HepG2 (cell line): ENCODE results near the gene ARHGEF7. TPM values are rescaled to one million over a fixed set of nuclear protein-coding genes. Genes with fewer than 3 reads are reported as not detected.

Experiments used
- ATAC-seq: fragments of 200-7000 bp; cut with Tn5 transposase; 3 replicates; pipeline ENCODE4 v1.9.1; 2020; ENCODE audit warnings: mild to moderate bottlenecking, moderate library complexity
- BruUV-seq: library from RNA; stranded (reverse); fragments of 400-500 nt; replicated peaks from 2 replicates; lab custom pipeline; 2021; lab: Mats Ljungman, UMichigan
- CTCF ChIA-PET: fragments of 300-600 bp; formaldehyde crosslinking; extraction: SDS; loops from one replicate; lab custom pipeline; 2021; ENCODE audit warnings: low total read pairs, inconsistent platforms, low intra/inter-chr PET ratio; lab: Yijun Ruan, JAX
- POLR2A ChIA-PET: fragments of 350-600 bp; sonication (Branson Sonifier 250); formaldehyde crosslinking; loops from one replicate; lab custom pipeline; 2020; ENCODE audit warnings: antibody characterized with exemption, inconsistent platforms; lab: Yijun Ruan, JAX
- DNase-seq: peaks from one replicate; pipeline ENCODE4 v3.0.0-alpha.2; 2015; ENCODE audit warnings: low spot score
- FAIRE-seq: peaks from 3 replicates; lab custom pipeline; 2011; peaks lifted over from hg19 to GRCh38; lab: Jason Lieb, UNC
- H2AFZ ChIP-seq: one replicate; pipeline ENCODE4 v1.6.1; 2011; ENCODE audit warnings: low read length, inconsistent platforms
- H3K27ac ChIP-seq: fragments of 300-600 bp; 3 replicates; pipeline ENCODE4 v1.8.0; 2011; ENCODE audit warnings: mixed run types, mild to moderate bottlenecking, mixed read lengths, low read length, inconsistent platforms; ENCODE audit not compliant: insufficient read depth; ENCODE audit errors: extremely low read length
- H3K27me3 ChIP-seq, 2 experiments: fragments of 200-600 bp in 1 of 2; 2 replicates in 1 of 2; 3 replicates in 1 of 2; pipeline versions ENCODE4 v1.6.0 to v1.8.0; 2011; ENCODE audit warnings: low read length in 2 of 2, mild to moderate bottlenecking in 2 of 2, moderate library complexity in 2 of 2, inconsistent platforms in 1 of 2; ENCODE audit not compliant: insufficient read depth in 2 of 2, control insufficient read depth in 1 of 2
- H3K36me3 ChIP-seq, 2 experiments: fragments of 200-600 bp in 1 of 2; replicated peaks in 1 of 2; 2 replicates in 1 of 2; 3 replicates in 1 of 2; pipeline versions ENCODE4 v1.5.1 to v1.8.0; 2011; ENCODE audit warnings: low read length in 2 of 2, inconsistent platforms in 1 of 2; ENCODE audit not compliant: insufficient read depth in 2 of 2, control insufficient read depth in 1 of 2
- H3K4me1 ChIP-seq: 2 replicates; pipeline ENCODE4 v1.5.1; 2012; ENCODE audit warnings: low read length, inconsistent platforms; ENCODE audit not compliant: insufficient read depth
- H3K4me2 ChIP-seq: 2 replicates; pipeline ENCODE4 v1.6.0; 2011; ENCODE audit warnings: low read depth, low read length, inconsistent platforms
- H3K4me3 ChIP-seq, 3 experiments: fragments of 200-600 bp in 1 of 3; sonication (generic), shearing (Covaris generic) in 1 of 3; replicated peaks in 1 of 3; 2 replicates each; pipeline ENCODE4 v1.5.1; 2011 to 2016; ENCODE audit warnings: low read length in 3 of 3, inconsistent platforms in 2 of 3, low read depth in 2 of 3, mild to moderate bottlenecking in 2 of 3, control low read depth in 1 of 3, mixed read lengths in 1 of 3; ENCODE audit not compliant: insufficient read depth in 1 of 3
- H3K79me2 ChIP-seq: one replicate; pipeline ENCODE4 v1.6.1; 2011; ENCODE audit warnings: low read length, inconsistent platforms; ENCODE audit not compliant: insufficient read depth
- H3K9ac ChIP-seq: 2 replicates; pipeline ENCODE4 v1.6.0; 2011; ENCODE audit warnings: mild to moderate bottlenecking, low read depth, low read length, inconsistent platforms; ENCODE audit not compliant: insufficient read depth
- H3K9me3 ChIP-seq: 2 replicates; pipeline ENCODE4 v1.5.1; 2012; ENCODE audit warnings: mild to moderate bottlenecking, low read length
- H4K20me1 ChIP-seq: 2 replicates; pipeline ENCODE4 v1.6.0; 2011; ENCODE audit warnings: inconsistent platforms, mild to moderate bottlenecking, low read length, moderate library complexity; ENCODE audit not compliant: insufficient read depth
- ARHGAP35 ChIP-seq: sonication (generic); formaldehyde crosslinking; IDR thresholded peaks from 2 replicates; pipeline ENCODE4 v1.9.0; 2022; ENCODE audit warnings: mild to moderate bottlenecking, inconsistent platforms, moderate library complexity, missing genetic modification reagents, borderline replicate concordance
- ARNT2 ChIP-seq: sonication (generic); formaldehyde crosslinking; IDR thresholded peaks from 2 replicates; pipeline ENCODE4 v1.8.0; 2022; ENCODE audit warnings: mild to moderate bottlenecking, low read depth, missing genetic modification reagents, moderate library complexity
- BRCA1 ChIP-seq: sonication (generic); formaldehyde crosslinking; IDR thresholded peaks from 2 replicates; pipeline ENCODE4 v1.4.0; 2020; ENCODE audit warnings: missing genetic modification reagents
- EHMT2 ChIP-seq: fragments of 200-600 bp; sonication (generic); IDR thresholded peaks from 2 replicates; pipeline ENCODE4 v1.7.0; 2017; ENCODE audit warnings: antibody characterized with exemption, low read depth, low read length, borderline replicate concordance
- ETV6 ChIP-seq: sonication (generic); formaldehyde crosslinking; conservative IDR thresholded peaks from 2 replicates; pipeline ENCODE4 v1.4.0; 2020; ENCODE audit warnings: missing genetic modification reagents
- HNF4A ChIP-seq: sonication (generic); formaldehyde crosslinking; IDR thresholded peaks from 2 replicates; pipeline ENCODE4 v1.4.0; 2020; ENCODE audit warnings: missing genetic modification reagents
- MAX ChIP-seq: IDR thresholded peaks from 2 replicates; pipeline ENCODE4 v1.6.1; 2012; ENCODE audit warnings: inconsistent platforms
- SNAPC4 ChIP-seq: sonication (generic); formaldehyde crosslinking; IDR thresholded peaks from 2 replicates; pipeline ENCODE4 v1.4.0; 2020; ENCODE audit warnings: mild to moderate bottlenecking, missing genetic modification reagents
- TRIM24 ChIP-seq: sonication (generic); formaldehyde crosslinking; IDR thresholded peaks from 2 replicates; pipeline ENCODE4 v1.8.0; 2022; ENCODE audit warnings: mild to moderate bottlenecking, missing genetic modification reagents
- ZFP82 ChIP-seq: sonication (generic); formaldehyde crosslinking; IDR thresholded peaks from 2 replicates; pipeline ENCODE4 v1.5.1; 2020; ENCODE audit warnings: mild to moderate bottlenecking, missing genetic modification reagents, borderline replicate concordance
- ZFP91 ChIP-seq: sonication (generic); formaldehyde crosslinking; IDR thresholded peaks from 2 replicates; pipeline ENCODE4 v1.9.0; 2022; ENCODE audit warnings: missing genetic modification reagents, mild to moderate bottlenecking, borderline replicate concordance
- ZNF546 ChIP-seq: sonication (generic); formaldehyde crosslinking; conservative IDR thresholded peaks from 2 replicates; pipeline ENCODE4 v1.8.1; 2023; ENCODE audit warnings: mild to moderate bottlenecking, missing genetic modification reagents
- ZNF660 ChIP-seq: sonication (generic); formaldehyde crosslinking; IDR thresholded peaks from 2 replicates; pipeline ENCODE4 v1.5.1; 2020; ENCODE audit warnings: mild to moderate bottlenecking, low read depth, missing genetic modification reagents, borderline replicate concordance
- WGBS: methylation state at CpG from one replicate; pipeline ENCODE4 v1.1.6; 2017; ENCODE audit warnings: low lambda C conversion rate; 5-methylcytosine and 5-hydroxymethylcytosine counted together
- in situ Hi-C: cut with HindIII; loops from 2 replicates; pipeline ENCODE4 v1.10.0; 2017; ENCODE audit warnings: low pct_unique_long_range_greater_than_20kb; ENCODE audit not compliant: extremely low pct_ligation_motif_present
- intact Hi-C: fragments of 100-400 bp; cut with micrococcal nuclease; formaldehyde crosslinking; loops from one replicate; pipeline ENCODE4 v1.10.0; 2022; ENCODE audit not compliant: unreplicated experiment
- polyA plus RNA-seq, 8 experiments: library from polyadenylated mRNA; depleted of rRNA in 3 of 8; stranded (reverse) in 7 of 8; unstranded in 1 of 8; fragments of >200 nt; fragmentation: Illumina TruSeq in 4 of 8; extraction: Trizol in 4 of 8; gene quantifications; 2 replicates each; pipeline versions ENCODE4 v1.2.1 to v1.2.3, GENCODE V29; 2011 to 2016; ENCODE audit warnings: low read depth in 4 of 8, missing spikeins in 1 of 8, mixed read lengths in 1 of 8; ENCODE audit not compliant: insufficient read depth in 1 of 8
- total RNA-seq, 5 experiments: library from RNA; depleted of rRNA; stranded (reverse); fragments of >200 nt; fragmentation: Illumina TruSeq; extraction: Trizol; gene quantifications; 2 replicates each; pipeline ENCODE4 v1.2.3, GENCODE V29; 2016; ENCODE audit warnings: low read depth in 1 of 5

Gene ARHGEF7
- total and polyA plus RNA-seq, 2 of the 13 experiments (the other 11 are each of a cell fraction or from before 2014, with no cell fraction given), result 15.7 to 22.3 TPM

GRCh38 chr13:111256458-111256857 is 141.3 kb downstream of the ARHGEF7 start:
- BruUV-seq, result no TSS peak
- H3K27me3 ChIP-seq, result no peaks in the 10 kb centered on the region
- H4K20me1 ChIP-seq, result no peaks in the 10 kb centered on the region
- no peaks in the 10 kb centered on the region for H3K4me1 ChIP-seq
- no peaks in the 10 kb centered on the region for H3K79me2 ChIP-seq
- over 99% methylated on average over 8 of the region's 8 CpGs for WGBS
- peaks cover 17 to 45% of the 10 kb centered on the region in 2 experiments for H3K36me3 ChIP-seq
- no peak for DNase-seq
- H3K9me3 ChIP-seq, result no peaks in the 10 kb centered on the region; the same call in 1 of the 2 replicates
- ATAC-seq, result no peak
- intact Hi-C loops, result no loop called here
- in situ Hi-C loops, result no loop called here
- H3K27ac ChIP-seq, result no peak overlapping the region
- no peak overlapping the region for H3K9ac ChIP-seq
- TF ChIP-seq ZFP82, result no peak
- no peak for TF ChIP-seq TRIM24 (CRISPR knock-in tag)
- no peak for TF ChIP-seq ARHGAP35
- TF ChIP-seq ARNT2 (CRISPR knock-in tag), result no peak
- TF ChIP-seq, all 625 proteins: peak for 0
- ChIA-PET CTCF (no interaction called here), POLR2A (no interaction called here)
- H2AFZ ChIP-seq, result no peak overlapping the region
- no peak for FAIRE-seq
- H3K4me3 ChIP-seq, result no peak overlapping the region
- no peak overlapping the region for H3K4me2 ChIP-seq

- DNase-seq (no peak), ATAC-seq (no peak), FAIRE-seq (no peak)
- no peak overlapping the region for H3K27ac ChIP-seq
- BruUV-seq, result no TSS peak
- ChIA-PET CTCF (no interaction called here), POLR2A (no interaction called here)
- H4K20me1 ChIP-seq, result no peaks in the 10 kb centered on the region
- no peak overlapping the region for H2AFZ ChIP-seq
- H3K79me2 ChIP-seq, result no peaks in the 10 kb centered on the region
- no peaks in the 10 kb centered on the region for H3K4me1 ChIP-seq
- no peaks in the 10 kb centered on the region for H3K27me3 ChIP-seq
- H3K9ac ChIP-seq, result no peak overlapping the region
- no peaks in the 10 kb centered on the region; the same call in 1 of the 2 replicates for H3K9me3 ChIP-seq
- H3K4me2 ChIP-seq, result no peak overlapping the region
- in situ Hi-C loops (no loop called here), intact Hi-C loops (no loop called here)
- TF ChIP-seq ETV6 (CRISPR knock-in tag), result no peak
- no peak for TF ChIP-seq ZNF546 (CRISPR knock-in tag)
- no peak for TF ChIP-seq MAX
- no peak for TF ChIP-seq HNF4A (CRISPR knock-in tag)
- no peak for TF ChIP-seq EHMT2
- no peak for TF ChIP-seq ZNF660 (CRISPR knock-in tag)
- TF ChIP-seq ZFP91 (CRISPR knock-in tag), result no peak
- no peak for TF ChIP-seq BRCA1 (CRISPR knock-in tag)
- no peak for TF ChIP-seq SNAPC4 (CRISPR knock-in tag)
- H3K36me3 ChIP-seq, result peaks cover 17 to 40% of the 10 kb centered on the region in 2 experiments
- H3K4me3 ChIP-seq, result no peak overlapping the region
- 93% methylated on average over 1 of the region's 1 CpG for WGBS
Observed at GRCh38 chr13:111256946-111257345, 141.8 kb downstream of the ARHGEF7 start.
